COLO829 (cell line): ENCODE data around the gene SNX8.
A peak's percentile ranks its signal among the peaks of the same experiment; 100 is the strongest.

Experiments
- DNase-seq: peaks from one replicate; pipeline ENCODE4 v3.0.0; 2012; ENCODE audit warnings: low spot score

The SNX8 gene

GRCh38 chr7:2260820-2261219 is 53.4 kb downstream of the SNX8 start:
- DNase-seq: peak; percentile 45

- DNase-seq: no peak
Observed at GRCh38 chr7:2259480-2259879, 54.8 kb downstream of the SNX8 start.

- DNase-seq: no peak
Observed at GRCh38 chr7:2258661-2259365, 55.4 kb downstream of the SNX8 start.

- no peak for DNase-seq
Observed at GRCh38 chr7:2257651-2258050, 56.6 kb downstream of the SNX8 start.

DNA sequence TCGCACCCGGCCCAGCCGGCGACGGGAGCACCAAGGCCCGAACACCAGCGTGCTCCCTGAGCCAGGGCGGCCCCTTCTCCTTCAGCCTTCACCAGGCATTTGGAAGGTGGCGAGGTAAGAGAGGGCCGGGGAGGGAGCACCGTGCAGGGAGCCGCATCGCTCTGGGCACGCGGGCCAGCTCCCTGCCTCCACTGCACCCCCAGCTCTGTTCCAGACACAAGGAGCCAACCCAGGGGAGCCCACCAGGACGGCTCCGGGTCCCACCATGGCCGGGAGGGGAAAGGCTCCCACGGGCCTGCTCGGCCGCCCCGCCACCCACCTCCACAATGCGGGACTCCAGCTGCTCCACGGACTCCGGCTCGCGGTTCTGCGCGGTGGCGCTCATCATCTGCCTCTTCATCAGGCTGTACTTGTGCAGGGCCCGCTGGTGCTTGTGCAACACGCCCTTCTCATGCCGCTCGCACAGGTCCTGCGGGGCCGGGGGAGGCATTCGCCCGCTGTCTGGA is 57.1 kb downstream of the SNX8 start:
- DNase-seq: no peak

GRCh38 chr7:2256306-2257045 is 57.8 kb downstream of the SNX8 start:
- DNase-seq: no peak

GRCh38 chr7:2255145-2256139 is 58.8 kb downstream of the SNX8 start:
- DNase-seq: no peak

GRCh38 chr7:2254429-2255144 is 59.7 kb downstream of the SNX8 start:
- DNase-seq: no peak

DNA sequence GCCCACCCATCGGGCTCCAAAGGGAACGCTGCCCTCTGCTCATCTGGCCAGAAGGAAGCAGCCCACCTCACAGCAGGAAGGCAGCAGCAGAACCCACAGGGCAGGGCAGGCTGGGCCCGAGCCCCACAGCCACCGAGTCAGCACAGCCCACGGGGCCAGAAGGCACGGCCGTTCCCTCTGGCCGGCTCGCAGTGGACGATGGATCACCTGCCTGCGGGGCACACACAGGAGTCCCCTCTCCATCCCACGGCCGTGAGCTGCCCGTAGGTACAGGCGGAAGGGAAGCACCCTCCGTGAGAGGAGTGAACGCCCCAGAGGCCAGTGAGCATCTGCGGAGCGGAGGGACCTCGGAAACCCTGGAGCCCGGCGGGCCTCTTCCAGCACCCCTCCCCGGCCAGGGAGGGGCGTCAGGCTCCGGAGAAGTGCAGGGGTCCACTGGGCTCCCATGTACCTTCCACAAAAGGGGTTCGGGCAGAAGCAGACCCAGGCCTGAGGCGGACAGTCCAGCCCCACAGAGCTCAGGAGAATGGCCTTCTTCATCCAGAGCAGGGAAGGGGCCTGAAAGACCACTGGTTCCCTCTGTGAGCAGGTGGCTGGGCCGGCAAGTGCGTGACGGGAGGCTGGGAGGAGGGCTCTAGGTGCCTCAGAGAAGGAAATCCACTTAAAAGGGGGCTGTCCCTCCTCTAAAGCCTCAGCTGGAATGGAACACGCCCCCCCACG is 60.6 kb downstream of the SNX8 start:
- no peak for DNase-seq

DNA sequence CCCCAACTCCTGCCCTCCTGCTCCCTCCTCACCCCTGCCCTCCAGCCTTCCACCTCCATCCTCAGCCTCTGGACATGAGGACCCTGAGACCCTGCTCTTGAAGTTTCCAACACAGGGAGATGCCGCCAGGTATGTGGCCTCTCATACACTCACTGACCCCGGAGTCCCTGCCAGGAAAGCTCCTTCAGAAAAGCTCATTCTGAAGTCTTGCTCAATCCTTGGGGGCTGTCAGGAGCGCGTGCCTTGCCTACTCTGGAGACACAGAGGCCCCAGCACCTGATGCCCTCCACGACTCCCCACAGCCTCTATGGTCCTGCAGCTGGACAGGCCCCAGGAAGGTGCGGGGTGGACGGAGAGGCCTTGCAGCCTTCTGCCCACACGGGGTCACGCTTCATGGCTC is 61.2 kb downstream of the SNX8 start:
- no peak for DNase-seq

DNA sequence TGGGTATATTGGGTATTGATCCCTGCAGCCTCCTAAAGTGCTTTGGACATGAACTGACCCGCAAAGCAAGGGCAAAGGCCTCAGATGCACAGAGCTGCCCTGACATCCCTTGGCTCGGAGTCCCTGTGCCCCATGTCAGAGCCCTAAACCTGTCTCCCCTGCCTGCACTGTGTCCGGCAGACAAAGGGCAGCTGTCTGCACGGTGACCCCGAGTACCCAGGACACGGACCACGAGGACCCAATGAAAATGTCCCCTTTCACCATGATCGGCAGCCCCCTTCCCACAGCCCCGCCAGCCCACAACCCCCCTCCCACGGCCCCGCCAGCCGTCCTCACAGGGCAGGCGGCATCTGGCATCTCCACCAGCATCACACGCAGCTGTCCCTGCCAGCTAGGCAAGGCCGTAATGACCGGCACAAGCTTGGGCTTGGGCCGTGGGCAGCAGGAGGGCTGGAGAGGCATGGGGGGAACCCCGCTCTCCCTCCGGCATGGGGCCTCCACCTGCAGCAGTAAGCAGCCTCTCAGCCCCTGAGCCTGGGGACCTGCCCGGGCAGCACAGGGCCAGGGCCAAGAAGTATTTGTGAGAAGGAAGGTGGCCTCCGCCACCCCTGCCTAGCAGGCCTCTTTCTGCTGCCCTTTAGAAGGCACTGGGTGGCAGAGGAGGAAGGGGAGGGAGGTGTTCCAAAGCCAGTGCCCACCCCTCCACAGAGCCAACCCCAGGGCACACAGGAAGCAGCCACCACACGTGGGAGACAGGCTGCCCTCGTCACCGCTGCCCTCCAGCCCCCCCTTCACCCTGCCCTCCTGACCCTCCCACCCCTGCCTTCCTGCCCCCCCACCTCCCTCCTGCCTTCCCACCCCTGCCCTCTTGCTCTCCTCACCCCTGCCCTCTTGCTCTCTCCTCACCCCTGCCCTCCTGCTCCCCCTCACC is 62.1 kb downstream of the SNX8 start:
- DNase-seq: no peak

GRCh38 chr7:2251381-2251780 is 62.9 kb downstream of the SNX8 start:
- DNase-seq: no peak

DNA sequence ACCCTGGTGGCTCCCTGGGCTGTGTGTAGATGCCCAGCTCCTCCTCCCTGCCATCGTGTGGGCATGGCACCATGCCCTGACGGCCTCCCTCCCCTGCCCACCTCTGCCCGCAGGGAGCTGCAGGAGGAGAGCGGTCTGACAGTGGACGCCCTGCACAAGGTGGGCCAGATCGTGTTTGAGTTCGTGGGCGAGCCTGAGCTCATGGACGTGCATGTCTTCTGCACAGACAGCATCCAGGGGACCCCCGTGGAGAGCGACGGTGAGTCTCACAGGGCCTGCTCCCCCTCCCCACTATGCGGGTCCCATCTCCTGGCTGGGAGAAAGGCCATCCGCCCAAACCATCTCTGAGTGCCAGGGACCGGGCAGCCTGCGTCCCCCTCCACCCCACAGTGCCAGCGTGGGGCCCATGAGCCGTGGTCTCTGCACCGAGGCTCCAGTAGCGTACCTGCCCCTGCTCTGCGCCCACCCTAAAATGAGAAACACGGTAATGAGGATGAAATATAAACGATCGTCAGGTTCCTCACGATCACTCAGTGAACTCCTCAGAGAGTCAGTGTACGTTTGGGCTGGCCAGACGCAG is 64.4 kb downstream of the SNX8 start:
- DNase-seq: no peak

DNA sequence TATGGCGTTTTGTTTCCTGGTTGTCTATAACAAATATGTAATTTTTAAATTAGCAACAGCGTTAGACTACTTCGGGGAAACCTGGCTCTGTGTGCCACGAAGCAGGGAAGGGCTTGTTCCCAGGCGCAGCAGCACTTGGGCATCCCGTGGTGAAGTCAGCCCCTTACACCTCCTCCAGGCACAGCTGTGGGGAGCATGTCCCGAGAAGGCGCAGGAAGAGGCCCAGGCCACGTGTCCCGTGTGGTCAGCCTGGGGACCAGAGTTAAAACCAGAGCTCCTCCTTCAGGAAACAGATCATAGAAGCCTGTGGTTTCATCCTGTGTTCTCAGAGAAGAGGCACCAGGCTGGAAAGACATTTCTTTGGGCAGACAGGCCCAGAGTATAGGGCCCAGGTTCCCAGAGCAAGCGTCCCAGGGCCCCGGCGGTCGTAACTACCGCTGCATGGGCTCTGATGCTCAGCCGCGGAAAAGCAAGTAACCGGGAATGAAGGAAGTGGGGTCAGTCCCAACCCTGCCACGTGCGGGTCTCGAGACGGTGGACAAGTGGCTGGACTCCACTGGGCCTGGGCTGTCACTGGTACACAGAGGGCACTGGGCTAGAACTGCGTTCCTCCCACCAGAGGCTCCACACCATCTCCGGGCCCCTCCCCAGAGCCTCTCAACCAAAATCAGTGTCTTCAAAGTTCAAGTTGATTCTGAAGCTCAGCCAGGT is 65.1 kb downstream of the SNX8 start:
- DNase-seq: peak; percentile 77

DNA sequence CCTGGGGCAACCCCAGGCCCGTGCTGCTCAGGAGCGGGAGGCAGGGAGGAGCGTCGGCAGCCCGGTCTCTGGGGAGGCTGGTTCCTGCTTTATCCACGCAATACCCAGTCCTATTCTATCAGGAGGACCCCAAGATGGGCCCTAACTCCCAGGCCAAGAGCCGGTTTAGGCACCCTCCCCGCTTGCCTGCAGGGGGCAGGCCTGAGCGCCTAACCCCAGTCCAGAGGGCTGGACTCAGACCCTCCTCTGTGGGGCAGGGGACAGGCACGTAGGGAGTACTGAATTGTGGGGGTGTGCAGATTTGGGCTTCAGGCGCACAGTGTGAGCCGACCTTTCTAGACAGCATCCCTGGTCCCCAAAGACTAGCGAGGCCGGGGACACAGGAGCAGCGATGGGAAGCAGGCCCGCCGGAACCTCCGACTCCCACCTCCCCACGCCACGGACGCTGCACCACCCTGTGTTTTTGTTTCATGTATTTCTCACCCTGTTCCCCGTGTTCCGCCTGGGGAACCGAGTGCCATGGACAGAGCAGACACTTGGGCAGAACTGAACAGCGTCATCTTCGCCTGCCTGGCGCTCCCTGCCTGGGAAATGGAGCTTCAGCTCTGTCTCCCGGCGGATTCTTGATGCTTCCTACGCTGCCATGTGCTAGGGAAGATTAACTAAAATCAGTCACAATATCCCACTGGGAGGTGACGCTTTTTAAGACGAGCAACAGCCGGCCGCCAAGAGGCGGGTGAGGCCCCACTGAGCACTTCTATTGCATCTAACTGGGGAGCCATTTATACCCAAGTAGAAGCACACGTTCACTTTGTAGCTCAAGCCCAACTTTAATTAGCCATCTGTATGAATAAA is 66.9 kb downstream of the SNX8 start:
- no peak for DNase-seq

- no peak for DNase-seq
Observed at GRCh38 chr7:2245883-2246675, 68.2 kb downstream of the SNX8 start.

- no peak for DNase-seq
Observed at GRCh38 chr7:2244404-2244995, 69.7 kb downstream of the SNX8 start.
